ENCODE data around the gene C1QTNF12. TPM values are rescaled to one million over a fixed set of nuclear protein-coding genes. Genes with fewer than 3 reads are reported as not detected.

The C1QTNF12 gene
- polyA plus RNA-seq, 1 donor from 2014 or later, result 0.74 TPM

GRCh38 chr1:1286313-1287261, 40.1 kb upstream of the C1QTNF12 start:
- no peaks in the 10 kb centered on the region for H3K27me3 ChIP-seq (ENCODE audit: insufficient read depth, low read depth, low read length)
- H3K9ac ChIP-seq (ENCODE audit: low read length), result no peak overlapping the region
- no peaks in the 10 kb centered on the region for H4K20me1 ChIP-seq (ENCODE audit: insufficient read depth)
- TF ChIP-seq MXI1 (conservative IDR thresholded peaks at IDR 0.05; ENCODE audit: poor library complexity, severe bottlenecking), result no peak
- no peak for TF ChIP-seq SMC3 (conservative IDR thresholded peaks at IDR 0.05; ENCODE audit: poor library complexity)
- TF ChIP-seq EP300 (conservative IDR thresholded peaks at IDR 0.05; ENCODE audit: poor library complexity, severe bottlenecking), result no peak
- no peak for TF ChIP-seq REST (IDR thresholded peaks at IDR 0.05; ENCODE audit: borderline replicate concordance)
- TF ChIP-seq RAD21 (conservative IDR thresholded peaks at IDR 0.05), result no peak
- no peak for TF ChIP-seq CTCF (IDR thresholded peaks at IDR 0.05; ENCODE audit: poor library complexity, severe bottlenecking)
- H3F3A ChIP-seq (ENCODE audit: insufficient read depth, low read length, poor library complexity, severe bottlenecking), result no peaks in the 10 kb centered on the region
- no peaks in the 10 kb centered on the region for H3K9me2 ChIP-seq (ENCODE audit: insufficient read depth, low read length)
- H3K79me2 ChIP-seq (replicated peaks; ENCODE audit: insufficient read depth, low read length), result no peaks in the 10 kb centered on the region
- no peaks in the 10 kb centered on the region for H3K36me3 ChIP-seq (ENCODE audit: insufficient read depth, low read length)
- H3K27ac ChIP-seq (ENCODE audit: low read length), result no peak overlapping the region
- H3K4me3 ChIP-seq (ENCODE audit: low read length), result no peak overlapping the region
- no peaks in the 10 kb centered on the region for H3K9me3 ChIP-seq (ENCODE audit: low read length)
- no peak overlapping the region for H2AFZ ChIP-seq (ENCODE audit: low read depth, low read length)
- H3K4me2 ChIP-seq (ENCODE audit: low read length), result no peak overlapping the region

- no peak overlapping the region for H3K4me3 ChIP-seq (ENCODE audit: low read length)
- no peaks in the 10 kb centered on the region for H3K27me3 ChIP-seq (ENCODE audit: insufficient read depth, low read depth, low read length)
- H3K9me3 ChIP-seq (ENCODE audit: low read length), result no peaks in the 10 kb centered on the region
- H3K27ac ChIP-seq (ENCODE audit: low read length), result no peak overlapping the region
- no peak overlapping the region for H2AFZ ChIP-seq (ENCODE audit: low read depth, low read length)
- H3K4me2 ChIP-seq (ENCODE audit: low read length), result no peak overlapping the region
- no peaks in the 10 kb centered on the region for H3F3A ChIP-seq (ENCODE audit: insufficient read depth, low read length, poor library complexity, severe bottlenecking)
- TF ChIP-seq EZH2 (IDR thresholded peaks at IDR 0.05; ENCODE audit: borderline replicate concordance, insufficient read depth, low read length, poor library complexity, severe bottlenecking) (no peak), REST (IDR thresholded peaks at IDR 0.05; ENCODE audit: borderline replicate concordance) (no peak), EP300 (conservative IDR thresholded peaks at IDR 0.05; ENCODE audit: poor library complexity, severe bottlenecking) (no peak), SMC3 (conservative IDR thresholded peaks at IDR 0.05; ENCODE audit: poor library complexity) (no peak), RAD21 (conservative IDR thresholded peaks at IDR 0.05) (no peak), CTCF (IDR thresholded peaks at IDR 0.05; ENCODE audit: poor library complexity, severe bottlenecking) (no peak), MXI1 (conservative IDR thresholded peaks at IDR 0.05; ENCODE audit: poor library complexity, severe bottlenecking) (no peak), TAF1 (IDR thresholded peaks at IDR 0.05; ENCODE audit: low read depth) (no peak), POLR2AphosphoS5 (IDR thresholded peaks at IDR 0.05) (no peak)
- H4K20me1 ChIP-seq (ENCODE audit: insufficient read depth), result no peaks in the 10 kb centered on the region
- H3K36me3 ChIP-seq (ENCODE audit: insufficient read depth, low read length), result no peaks in the 10 kb centered on the region
- no peaks in the 10 kb centered on the region for H3K9me2 ChIP-seq (ENCODE audit: insufficient read depth, low read length)
- no peaks in the 10 kb centered on the region for H3K79me2 ChIP-seq (replicated peaks; ENCODE audit: insufficient read depth, low read length)
- H3K9ac ChIP-seq (ENCODE audit: low read length), result no peak overlapping the region
These were observed 39.2 kb upstream of the C1QTNF12 start for GRCh38 chr1:1285611-1286311.

All from neural cell (in vitro differentiated cells).